MCF 10A (cell line): ENCODE data around the gene NME9. TPM values are rescaled to one million over a fixed set of nuclear protein-coding genes. Genes with fewer than 3 reads are reported as not detected.

Experiments
- BruUV-seq: library from RNA; stranded (reverse); fragments of 400-500 nt; replicated peaks from 2 replicates; lab custom pipeline; 2021; lab: Mats Ljungman, UMichigan
- CTCF ChIA-PET: fragments of 300-600 bp; sonication (Branson Sonifier 250); formaldehyde crosslinking; extraction: SDS; loops from one replicate; lab custom pipeline; 2021; ENCODE audit warnings: antibody characterized with exemption, inconsistent platforms; lab: Yijun Ruan, JAX
- POLR2A ChIA-PET: fragments of 300-600, 350-650 bp; sonication (Branson Sonifier 250); formaldehyde crosslinking; extraction: SDS; loops from one replicate; lab custom pipeline; 2020; ENCODE audit warnings: antibody characterized with exemption, inconsistent platforms; lab: Yijun Ruan, JAX
- DNase-seq: peaks from one replicate; pipeline ENCODE4 v3.0.0-alpha.2; 2018; ENCODE audit not compliant: unreplicated experiment
- H3K27ac Mint-ChIP-seq: one replicate; pipeline ENCODE4 v1.8.0; 2022; ENCODE audit warnings: mild to moderate bottlenecking, low read depth, mixed read lengths; ENCODE audit not compliant: unreplicated experiment
- H3K27me3 Mint-ChIP-seq: one replicate; pipeline ENCODE4 v1.8.0; 2022; ENCODE audit warnings: mixed read lengths; ENCODE audit not compliant: insufficient read depth, unreplicated experiment
- H3K36me3 Mint-ChIP-seq: one replicate; pipeline ENCODE4 v1.8.0; 2022; ENCODE audit warnings: mild to moderate bottlenecking, moderate library complexity, mixed read lengths; ENCODE audit not compliant: insufficient read depth, unreplicated experiment
- H3K4me1 Mint-ChIP-seq: one replicate; pipeline ENCODE4 v1.8.0; 2022; ENCODE audit warnings: mixed read lengths; ENCODE audit not compliant: insufficient read depth, unreplicated experiment
- H3K4me3 Mint-ChIP-seq: one replicate; pipeline ENCODE4 v1.8.0; 2022; ENCODE audit warnings: mild to moderate bottlenecking, moderate library complexity, mixed read lengths; ENCODE audit not compliant: unreplicated experiment
- H3K9me3 Mint-ChIP-seq: one replicate; pipeline ENCODE4 v1.8.0; 2022; ENCODE audit warnings: mixed read lengths; ENCODE audit not compliant: unreplicated experiment
- CTCF ChIP-seq: fragments of 200-600 bp; IDR thresholded peaks from one replicate; pipeline ENCODE4 v1.8.0; 2022; ENCODE audit warnings: antibody characterized with exemption, mild to moderate bottlenecking; ENCODE audit not compliant: unreplicated experiment
- intact Hi-C: fragments of 100-400 bp; cut with micrococcal nuclease; formaldehyde crosslinking; loops from 2 replicates; pipeline ENCODE4 v1.14.1; 2022
- total RNA-seq: library from RNA; stranded (reverse); gene quantifications from 2 replicates; pipeline ENCODE4 v1.2.3, GENCODE V29; 2022

Gene NME9
- total RNA-seq, 1 experiment from 2014 or later = not detected

- ChIA-PET CTCF (interaction anchor here (0.5 kb wide), 1 partner anchor 226 kb away, joined by 3 read pairs; no protein-coding TSS in a partner anchor), POLR2A (interaction anchor here (0.7 kb wide), 1 partner anchor 1312 kb away, joined by 3 read pairs; no protein-coding TSS in a partner anchor)
- Mint-ChIP-seq H3K36me3 (no peaks in the 10 kb centered on the region), H3K4me3 (no peak overlapping the region), H3K4me1 (no peaks in the 10 kb centered on the region), H3K27me3 (no peaks in the 10 kb centered on the region), H3K9me3 (no peaks in the 10 kb centered on the region), H3K27ac (no peak overlapping the region)
- no peak for DNase-seq
- no TSS peak for BruUV-seq
- no peak for TF ChIP-seq CTCF
- intact Hi-C loops = no loop called here
These were observed 31.9 kb upstream of the NME9 start for GRCh38 chr3:138361561-138361971.

- no peaks in the 10 kb centered on the region for H3K27me3 Mint-ChIP-seq
- no peaks in the 10 kb centered on the region for H3K4me1 Mint-ChIP-seq
- no TSS peak for BruUV-seq
- no peaks in the 10 kb centered on the region for H3K9me3 Mint-ChIP-seq
- H3K27ac Mint-ChIP-seq = no peak overlapping the region
- TF ChIP-seq CTCF = no peak
- POLR2A ChIA-PET = interaction anchor here (0.7 kb wide), 2 partner anchors 239 to 1313 kb away, joined by 3 to 4 read pairs; no protein-coding TSS in a partner anchor
- DNase-seq = no peak
- no peak overlapping the region for H3K4me3 Mint-ChIP-seq
- CTCF ChIA-PET = interaction anchor here (0.5 to 0.7 kb wide), 3 partner anchors 28 to 233 kb away, joined by 3 to 6 read pairs (median 3); no protein-coding TSS in a partner anchor
- intact Hi-C loops = no loop called here
- H3K36me3 Mint-ChIP-seq = no peaks in the 10 kb centered on the region
These were observed 31.3 kb upstream of the NME9 start for GRCh38 chr3:138360869-138361525.

- Mint-ChIP-seq H3K4me1 (no peaks in the 10 kb centered on the region), H3K36me3 (no peaks in the 10 kb centered on the region), H3K9me3 (no peaks in the 10 kb centered on the region), H3K27me3 (no peaks in the 10 kb centered on the region), H3K27ac (no peak overlapping the region), H3K4me3 (no peak overlapping the region)
- TF ChIP-seq CTCF = no peak
- ChIA-PET POLR2A (interaction anchor here (0.7 kb wide), 1 partner anchor 238 kb away, joined by 4 read pairs; no protein-coding TSS in a partner anchor), CTCF (interaction anchor here (0.6 to 0.7 kb wide), 3 partner anchors 12 to 233 kb away, joined by 3 to 6 read pairs (median 3); no protein-coding TSS in a partner anchor)
- DNase-seq = no peak
- BruUV-seq = no TSS peak
- intact Hi-C loops = no loop called here
These were observed 30.5 kb upstream of the NME9 start for GRCh38 chr3:138359919-138360868.
